HCT116 (cell line): ENCODE data around the gene KPNA1. TPM values are rescaled to one million over a fixed set of nuclear protein-coding genes. Genes with fewer than 3 reads are reported as not detected.
"Not testable (repeated sequence)": the region's sequence is repeated elsewhere in the genome, so short reads cannot be mapped to it uniquely, and the experiment has no call there.

ENCODE experiments used
- ATAC-seq: fragments of 200-7000 bp; cut with Tn5 transposase; 2 replicates; pipeline ENCODE4 v1.9.1; 2020; ENCODE audit warnings: mild to moderate bottlenecking, moderate library complexity
- BruUV-seq: library from RNA; stranded (reverse); fragments of 400-500 nt; replicated peaks from 2 replicates; lab custom pipeline; 2021; lab: Mats Ljungman, UMichigan
- CTCF ChIA-PET: fragments of 300-600 bp; sonication (Branson Sonifier 250); formaldehyde crosslinking; loops from one replicate; lab custom pipeline; 2021; ENCODE audit warnings: antibody characterized with exemption; lab: Charles Lee
- POLR2A ChIA-PET: fragments of 300-600, 350-600 bp; sonication (Branson Sonifier 250); formaldehyde crosslinking; loops from one replicate; lab custom pipeline; 2021; ENCODE audit warnings: antibody characterized with exemption; lab: Charles Lee
- RAD21 ChIA-PET, 2 experiments: fragments of 300-600 bp; sonication (Branson Sonifier 250); formaldehyde crosslinking; loops; one replicate each; lab custom pipeline; 2023; ENCODE audit warnings: low total read pairs in 2 of 2; ENCODE audit not compliant: uncharacterized antibody in 2 of 2, unreplicated experiment in 2 of 2, low non-redundant PET in 1 of 2; lab: Charles Lee
- DNase-seq: peaks from one replicate; pipeline ENCODE4 v3.0.0-alpha.2; 2010; ENCODE audit warnings: low read depth, low spot score
- H2AFZ ChIP-seq: fragments of 200-600 bp; shearing (Covaris generic), sonication (generic); 2 replicates; pipeline ENCODE4 v1.6.1; 2017; ENCODE audit warnings: low read depth, mixed run types, mixed read lengths, antibody characterized with exemption, low read length; ENCODE audit not compliant: poor library complexity, severe bottlenecking
- H3K27ac ChIP-seq: 2 replicates; pipeline ENCODE4 v1.5.1; 2012; ENCODE audit warnings: low read depth, low read length
- H3K27me3 ChIP-seq: fragments of 200-600 bp; sonication (generic); 2 replicates; pipeline ENCODE4 v1.6.1; 2016; ENCODE audit warnings: mixed run types, low read length, mixed read lengths; ENCODE audit not compliant: insufficient read depth
- H3K36me3 ChIP-seq, 2 experiments: fragments of 200-500 bp in 1 of 2; fragments of 200-600 bp in 1 of 2; sonication (Bioruptor generic) in 1 of 2; sonication (generic) in 1 of 2; 2 replicates each; pipeline versions ENCODE4 v1.5.1 to v1.6.1; 2014 to 2016; ENCODE audit warnings: low read length in 2 of 2, inconsistent platforms in 1 of 2, mixed read lengths in 1 of 2, mixed run types in 1 of 2; ENCODE audit not compliant: insufficient read depth in 2 of 2, control insufficient read depth in 1 of 2
- H3K4me1 ChIP-seq, 2 experiments: fragments of 200-600 bp in 1 of 2; sonication (generic) in 1 of 2; 2 replicates each; pipeline versions ENCODE4 v1.5.1 to v1.6.1; 2012 to 2017; ENCODE audit warnings: low read length in 2 of 2, inconsistent platforms in 1 of 2, mild to moderate bottlenecking in 1 of 2, mixed read lengths in 1 of 2, mixed run types in 1 of 2, moderate library complexity in 1 of 2; ENCODE audit not compliant: insufficient read depth in 2 of 2, control insufficient read depth in 1 of 2
- H3K4me2 ChIP-seq: fragments of 200-600 bp; sonication (generic); 2 replicates; pipeline ENCODE4 v1.6.1; 2017; ENCODE audit warnings: mixed run types, low read length, mixed read lengths
- H3K4me3 ChIP-seq, 2 experiments: fragments of 200-600 bp in 1 of 2; sonication (generic) in 1 of 2; replicated peaks in 1 of 2; 2 replicates each; pipeline ENCODE4 v1.5.1; 2011 to 2016; ENCODE audit warnings: low read length in 2 of 2, control low read depth in 1 of 2, low read depth in 1 of 2, mild to moderate bottlenecking in 1 of 2, mixed read lengths in 1 of 2, mixed run types in 1 of 2
- H3K79me2 ChIP-seq: fragments of 200-600 bp; sonication (generic); 2 replicates; pipeline ENCODE4 v1.6.1; 2017; ENCODE audit warnings: mild to moderate bottlenecking, mixed run types, low read length, moderate library complexity, mixed read lengths; ENCODE audit not compliant: insufficient read depth
- H3K9ac ChIP-seq: fragments of 200-600 bp; sonication (generic); 2 replicates; pipeline ENCODE4 v1.6.1; 2016; ENCODE audit warnings: low read length, mixed read lengths
- H3K9me2 ChIP-seq: fragments of 200-600 bp; sonication (generic), shearing (Covaris generic); 2 replicates; pipeline ENCODE4 v1.6.1; 2017; ENCODE audit warnings: mixed run types, mild to moderate bottlenecking, moderate library complexity; ENCODE audit not compliant: insufficient read depth
- H3K9me3 ChIP-seq, 2 experiments: fragments of 200-500 bp in 1 of 2; fragments of 200-600 bp in 1 of 2; sonication (Bioruptor generic) in 1 of 2; sonication (generic) in 1 of 2; 2 replicates each; pipeline ENCODE4 v1.6.1; 2014 to 2017; ENCODE audit warnings: low read length in 2 of 2, mixed read lengths in 2 of 2, inconsistent platforms in 1 of 2, low read depth in 1 of 2, mild to moderate bottlenecking in 1 of 2, mixed run types in 1 of 2, moderate library complexity in 1 of 2; ENCODE audit not compliant: control insufficient read depth in 1 of 2, insufficient read depth in 1 of 2
- H4K20me1 ChIP-seq: fragments of 200-600 bp; sonication (generic), shearing (Covaris generic); 2 replicates; pipeline ENCODE4 v1.6.1; 2017; ENCODE audit warnings: mixed run types, mild to moderate bottlenecking, moderate library complexity; ENCODE audit not compliant: insufficient read depth
- ATF3 ChIP-seq: IDR thresholded peaks from 2 replicates; pipeline ENCODE4 v1.6.1; 2012
- CBX3 ChIP-seq: IDR thresholded peaks from 2 replicates; pipeline ENCODE4 v1.6.1; 2012; ENCODE audit warnings: low read depth
- CEBPB ChIP-seq: IDR thresholded peaks from 2 replicates; pipeline ENCODE4 v1.6.1; 2012; ENCODE audit warnings: low read depth
- CTCF ChIP-seq, 3 experiments: fragments of 200-600 bp in 1 of 3; sonication (generic) in 1 of 3; IDR thresholded peaks in 2 of 3; conservative IDR thresholded peaks in 1 of 3; 2 replicates each; pipeline ENCODE4 v1.5.1; 2012 to 2017; ENCODE audit warnings: low read depth in 2 of 3, low read length in 2 of 3, antibody characterized with exemption in 1 of 3, borderline replicate concordance in 1 of 3, control low read depth in 1 of 3, mild to moderate bottlenecking in 1 of 3, mixed read lengths in 1 of 3, mixed run types in 1 of 3, moderate library complexity in 1 of 3; ENCODE audit not compliant: insufficient read depth in 1 of 3
- ELF1 ChIP-seq: IDR thresholded peaks from 2 replicates; pipeline ENCODE4 v1.6.1; 2012; ENCODE audit warnings: low read depth, borderline replicate concordance
- RAD21 ChIP-seq: IDR thresholded peaks from 2 replicates; pipeline ENCODE4 v1.6.1; 2012; ENCODE audit warnings: low read depth, mild to moderate bottlenecking
- REST ChIP-seq: IDR thresholded peaks from 2 replicates; pipeline ENCODE4 v1.6.1; 2012; ENCODE audit warnings: low read depth
- SIN3A ChIP-seq: IDR thresholded peaks from 2 replicates; pipeline ENCODE4 v1.6.1; 2012; ENCODE audit warnings: low read depth
- SP1 ChIP-seq: IDR thresholded peaks from 2 replicates; pipeline ENCODE4 v1.6.1; 2012; ENCODE audit warnings: low read depth
- SRF ChIP-seq: IDR thresholded peaks from 2 replicates; pipeline ENCODE4 v1.6.1; 2012; ENCODE audit warnings: low read depth
- YY1 ChIP-seq: IDR thresholded peaks from 2 replicates; pipeline ENCODE4 v1.6.1; 2011; ENCODE audit warnings: low read length, low read depth, moderate library complexity, mild to moderate bottlenecking; ENCODE audit not compliant: insufficient replicate concordance; ENCODE audit errors: extremely low read depth
- ZFX ChIP-seq: fragments of 450-650 bp; IDR thresholded peaks from 2 replicates; pipeline ENCODE4 v1.6.1; 2017
- ZNF274 ChIP-seq: fragments of 200-500 bp; sonication (Bioruptor generic); IDR thresholded peaks from 2 replicates; pipeline ENCODE4 v1.6.1; 2014; ENCODE audit warnings: mild to moderate bottlenecking, low read depth, low read length, inconsistent platforms
- intact Hi-C: fragments of 100-400 bp; cut with micrococcal nuclease; formaldehyde crosslinking; loops from 2 replicates; pipeline ENCODE4 v1.10.0; 2022
- total RNA-seq: library from RNA; stranded (reverse); gene quantifications from one replicate; pipeline ENCODE4 v1.2.1, GENCODE V29; 2021; ENCODE audit not compliant: unreplicated experiment

KPNA1 gene
- total RNA-seq, 1 experiment from 2014 or later = 73.4 TPM

- no peak overlapping the region for H3K4me2 ChIP-seq
- peaks cover 4% of the 10 kb centered on the region; the same call in 1 of the 2 replicates for H3K79me2 ChIP-seq
- H3K9me3 ChIP-seq = no peaks in the 10 kb centered on the region
- H3K9me2 ChIP-seq = no peaks in the 10 kb centered on the region
- no peak overlapping the region for H2AFZ ChIP-seq
- ChIA-PET RAD21 (interaction anchor here in 1 of 2 experiments (0.7 kb wide), 1 partner anchor 1199 kb away, joined by 4 read pairs; no protein-coding TSS in a partner anchor), CTCF (no interaction called here), POLR2A (no interaction called here)
- H3K9ac ChIP-seq = no peak overlapping the region
- ATAC-seq (no peak), DNase-seq (no peak)
- no TSS peak for BruUV-seq
- H4K20me1 ChIP-seq = no peaks in the 10 kb centered on the region
- no peaks in the 10 kb centered on the region for H3K27me3 ChIP-seq
- no peak overlapping the region for H3K4me3 ChIP-seq
- no peaks in the 10 kb centered on the region for H3K4me1 ChIP-seq
- intact Hi-C loops = no loop called here
- TF ChIP-seq ZNF274 (no peak), ZFX (no peak), RAD21 (no peak), SIN3A (no peak), CEBPB (no peak), CBX3 (no peak), CTCF (IDR thresholded peaks at IDR 0.05 in 2 of 3, conservative IDR thresholded peaks at IDR 0.05 in 1 of 3; ENCODE audit: borderline replicate concordance in 1 of 3, insufficient read depth in 1 of 3, low read depth in 2 of 3, low read length in 2 of 3) (no peak), REST (no peak), ATF3 (no peak), SP1 (no peak), SRF (no peak), ELF1 (no peak), YY1 (no peak)
- TF ChIP-seq, all 23 proteins: peak for 0
- Histone ChIP-seq H3K36me3 (peaks cover 21 to 31% of the 10 kb centered on the region in 2 experiments; a peak in 3 of 4 replicates), H3K27ac (no peak overlapping the region)
Observed at GRCh38 chr3:122451371-122451770, 63.4 kb downstream of the KPNA1 start.

GRCh38 chr3:122448218-122448617 lies 66.5 kb downstream of the KPNA1 start:
- H3K4me2 ChIP-seq, H4K20me1 ChIP-seq, H3K9me3 ChIP-seq, intact Hi-C loops, ATAC-seq, DNase-seq, RAD21 ChIA-PET, H3K9me2 ChIP-seq, H3K27me3 ChIP-seq, H3K9ac ChIP-seq, POLR2A ChIA-PET, H2AFZ ChIP-seq, H3K4me3 ChIP-seq, BruUV-seq, CTCF ChIA-PET, H3K27ac ChIP-seq: not testable (repeated sequence)
- peaks cover 18% of the 10 kb centered on the region; the same call in 1 of the 2 replicates for H3K79me2 ChIP-seq
- H3K36me3 ChIP-seq = peaks cover 20 to 21% of the 10 kb centered on the region in 2 experiments; a peak in 3 of 4 replicates
- peaks cover 2 to 14% of the 10 kb centered on the region in 2 experiments; a peak in 2 of 4 replicates for H3K4me1 ChIP-seq
